ENCODE data around the gene FGD4. TPM values are rescaled to one million over a fixed set of nuclear protein-coding genes. Genes with fewer than 3 reads are reported as not detected.

Gene FGD4
- total and polyA plus RNA-seq, 2 donors (not counting 3 experiments of a cell fraction or from before 2014, with no cell fraction given) = 6.6 to 44.7 TPM

GRCh38 chr12:32559434-32559833 is 160.1 kb downstream of the FGD4 start:
- no peaks in the 10 kb centered on the region for H3K9me3 ChIP-seq (replicated peaks; ENCODE audit: control insufficient read depth, insufficient read depth, low read length)
- FAIRE-seq = no peak
- ChIA-PET CTCF (no interaction called here), POLR2A (no interaction called here)
- H3K4me2 ChIP-seq (ENCODE audit: insufficient read depth, low read length) = no peak overlapping the region
- dilution Hi-C loops (cut with MboI; ENCODE audit: extremely low pct_ligation_motif_present, low sequenced_read_pairs) = no loop called here
- no peaks in the 10 kb centered on the region for H3K27me3 ChIP-seq (ENCODE audit: control insufficient read depth in 2 of 2, insufficient read depth in 2 of 2, low read length in 2 of 2)
- H3K4me1 ChIP-seq (ENCODE audit: control insufficient read depth, extremely low read depth, insufficient read depth, low read length) = no peaks in the 10 kb centered on the region
- no peak for TF ChIP-seq POLR2A (IDR thresholded peaks at IDR 0.05; ENCODE audit: low read depth, low read length)
- TF ChIP-seq, protein P1, sequence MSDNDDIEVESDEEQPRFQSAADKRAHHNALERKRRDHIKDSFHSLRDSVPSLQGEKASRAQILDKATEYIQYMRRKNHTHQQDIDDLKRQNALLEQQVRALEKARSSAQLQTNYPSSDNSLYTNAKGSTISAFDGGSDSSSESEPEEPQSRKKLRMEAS (IDR thresholded peaks at IDR 0.05; ENCODE audit: insufficient read depth, insufficient read length) = no peak
- TF ChIP-seq POLR2AphosphoS5 (IDR thresholded peaks at IDR 0.05; ENCODE audit: insufficient read depth, low read depth, low read length) = no peak
- no peak for DNase-seq (ENCODE audit: low read depth, low spot score)
- no peaks in the 10 kb centered on the region for H4K20me1 ChIP-seq (replicated peaks; ENCODE audit: control insufficient read depth, extremely low read depth, insufficient read depth, low read length)
- H3K27ac ChIP-seq (ENCODE audit: insufficient read depth, low read depth, low read length) = no peak overlapping the region
- H3K79me2 ChIP-seq (ENCODE audit: control insufficient read depth, insufficient read depth, low read length) = peaks cover 40% of the 10 kb centered on the region
- no TSS peak for BruUV-seq (replicated peaks)
- no peaks in the 10 kb centered on the region for H3K9me1 ChIP-seq (replicated peaks; ENCODE audit: control insufficient read depth, extremely low read depth, insufficient read depth, low read length)
- no peak overlapping the region for H3K4me3 ChIP-seq (replicated peaks in 1 of 3; ENCODE audit: insufficient read depth in 1 of 3, low read depth in 1 of 3, low read length in 3 of 3)
- no peak overlapping the region for H2AFZ ChIP-seq (ENCODE audit: low read depth, low read length)
- peaks cover 0 to 2% of the 10 kb centered on the region in 2 experiments for H3K36me3 ChIP-seq (ENCODE audit: control insufficient read depth in 2 of 2, extremely low read depth in 1 of 2, insufficient read depth in 2 of 2, low read length in 2 of 2)
- no peak overlapping the region for H3K9ac ChIP-seq (replicated peaks; ENCODE audit: extremely low read depth, insufficient read depth, low read length)
- intact Hi-C loops (cut with micrococcal nuclease) = no loop called here

DNA sequence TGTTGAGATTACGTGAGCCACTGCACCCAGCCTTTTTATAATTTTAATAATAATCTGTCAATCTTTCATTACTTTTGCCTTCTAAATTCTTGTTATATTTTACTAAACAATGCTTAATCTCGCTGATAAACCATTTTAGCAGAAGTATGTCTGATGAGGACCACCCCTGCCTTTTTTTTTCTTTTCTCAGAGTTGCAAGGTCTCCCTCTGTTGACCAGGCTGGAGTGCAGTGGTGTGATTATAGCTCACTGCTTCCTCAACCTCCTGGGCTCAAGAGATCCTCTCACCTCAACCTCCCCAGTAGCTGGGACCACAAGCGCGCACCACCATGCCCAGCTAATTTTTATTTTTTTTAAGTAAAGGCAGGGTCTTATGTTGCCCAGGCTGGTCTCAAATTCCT is 161.2 kb downstream of the FGD4 start:
- H3K4me3 ChIP-seq (replicated peaks in 1 of 3; ENCODE audit: insufficient read depth in 1 of 3, low read depth in 1 of 3, low read length in 3 of 3) = no peak overlapping the region
- CTCF ChIA-PET = interaction anchor here (1.3 kb wide), 1 partner anchor 11 kb away, joined by 4 read pairs; no protein-coding TSS in a partner anchor
- POLR2A ChIA-PET = no interaction called here
- no peaks in the 10 kb centered on the region for H3K9me3 ChIP-seq (replicated peaks; ENCODE audit: control insufficient read depth, insufficient read depth, low read length)
- no peak overlapping the region for H3K9ac ChIP-seq (replicated peaks; ENCODE audit: extremely low read depth, insufficient read depth, low read length)
- no peaks in the 10 kb centered on the region for H4K20me1 ChIP-seq (replicated peaks; ENCODE audit: control insufficient read depth, extremely low read depth, insufficient read depth, low read length)
- H3K27ac ChIP-seq (ENCODE audit: insufficient read depth, low read depth, low read length) = no peak overlapping the region
- H3K36me3 ChIP-seq (ENCODE audit: control insufficient read depth in 2 of 2, extremely low read depth in 1 of 2, insufficient read depth in 2 of 2, low read length in 2 of 2) = peaks cover 0 to 2% of the 10 kb centered on the region in 2 experiments
- H3K4me2 ChIP-seq (ENCODE audit: insufficient read depth, low read length) = no peak overlapping the region
- TF ChIP-seq EZH2 (IDR thresholded peaks at IDR 0.05; ENCODE audit: borderline replicate concordance, low read depth, low read length, severe bottlenecking) (no peak), JUN (IDR thresholded peaks at IDR 0.05; ENCODE audit: borderline replicate concordance, insufficient read depth, insufficient read length, low read depth) (no peak), CTCF (IDR thresholded peaks at IDR 0.05; ENCODE audit: extremely low read depth in 1 of 2, insufficient read depth in 1 of 2, low read depth in 1 of 2, low read length in 2 of 2) (no peak), FOS (IDR thresholded peaks at IDR 0.05; ENCODE audit: borderline replicate concordance, insufficient read depth, low read length) (no peak), MYC (IDR thresholded peaks at IDR 0.05; ENCODE audit: low read depth, low read length) (no peak), POLR2AphosphoS5 (IDR thresholded peaks at IDR 0.05; ENCODE audit: insufficient read depth, low read depth, low read length) (no peak), GATA2 (IDR thresholded peaks at IDR 0.05; ENCODE audit: insufficient read depth, insufficient read length, low read depth, low read length) (no peak), POLR2A (IDR thresholded peaks at IDR 0.05; ENCODE audit: low read depth, low read length) (no peak)
- TF ChIP-seq, protein P1 (IDR thresholded peaks at IDR 0.05; ENCODE audit: insufficient read depth, insufficient read length) = no peak
- H3K79me2 ChIP-seq (ENCODE audit: control insufficient read depth, insufficient read depth, low read length) = peaks cover 32% of the 10 kb centered on the region
- no peaks in the 10 kb centered on the region for H3K4me1 ChIP-seq (ENCODE audit: control insufficient read depth, extremely low read depth, insufficient read depth, low read length)
- dilution Hi-C loops (cut with MboI; ENCODE audit: extremely low pct_ligation_motif_present, low sequenced_read_pairs) = no loop called here
- H3K27me3 ChIP-seq (ENCODE audit: control insufficient read depth in 2 of 2, insufficient read depth in 2 of 2, low read length in 2 of 2) = no peaks in the 10 kb centered on the region
- FAIRE-seq = no peak
- no peak for DNase-seq (ENCODE audit: low read depth, low spot score)
- intact Hi-C loops (cut with micrococcal nuclease) = no loop called here
- BruUV-seq (replicated peaks) = no TSS peak
- H2AFZ ChIP-seq (ENCODE audit: low read depth, low read length) = no peak overlapping the region
- H3K9me1 ChIP-seq (replicated peaks; ENCODE audit: control insufficient read depth, extremely low read depth, insufficient read depth, low read length) = no peaks in the 10 kb centered on the region

Data from endothelial cell of umbilical vein (primary cell).